Measurements from ENCODE around the gene UBE4B. TPM values are rescaled to one million over a fixed set of nuclear protein-coding genes. Genes with fewer than 3 reads are reported as not detected.

UBE4B gene
- total RNA-seq, 5 donors from 2014 or later (not counting 1 experiment from before 2014, with no cell fraction given): 37.5 to 43.1 (median 41.9) TPM

GRCh38 chr1:10082785-10083479, 50.2 kb downstream of the UBE4B start:
- Mint-ChIP-seq H3K9me3 (no peaks in the 10 kb centered on the region), H3K36me3 (peaks cover 44% of the 10 kb centered on the region), H3K27me3 (no peaks in the 10 kb centered on the region), H3K4me1 (peaks cover 12 to 22% (median 13%) of the 10 kb centered on the region in 3 donors), H3K27ac (no peak overlapping the region), H3K4me3 (no peak overlapping the region)
- H3K9me3 ChIP-seq: no peaks in the 10 kb centered on the region
- H3K36me3 ChIP-seq (ENCODE audit: control insufficient read depth in 2 of 2, extremely low read depth in 1 of 2, insufficient read depth in 1 of 2, low read length in 1 of 2): peaks cover 2 to 3% of the 10 kb centered on the region in 2 donors
- ChIA-PET CTCF (no interaction called here), POLR2A (no interaction called here)
- WGBS (ENCODE audit: insufficient coverage): 100% methylated on average over 1 of the region's 3 CpGs
- ATAC-seq (replicated peaks in 1 of 4): no peak
- no peaks in the 10 kb centered on the region for H3K4me1 ChIP-seq (ENCODE audit: control insufficient read depth in 1 of 2, extremely low read depth in 1 of 2, insufficient read depth in 2 of 2, low read length in 2 of 2)
- H3K4me3 ChIP-seq (ENCODE audit: control insufficient read depth in 1 of 2, extremely low read depth in 1 of 2, low read length in 1 of 2): no peak overlapping the region
- no peaks in the 10 kb centered on the region for H3K27me3 ChIP-seq (replicated peaks in 1 of 2; ENCODE audit: control insufficient read depth in 2 of 2, extremely low read depth in 1 of 2, insufficient read depth in 2 of 2, low read length in 1 of 2)
- DNase-seq: no peak
- no peak overlapping the region for H3K27ac ChIP-seq (ENCODE audit: low read length)

GRCh38 chr1:10084045-10084444, 51.3 kb downstream of the UBE4B start:
- no peak overlapping the region for H3K4me3 ChIP-seq (ENCODE audit: control insufficient read depth in 1 of 2, extremely low read depth in 1 of 2, low read length in 1 of 2)
- ATAC-seq (replicated peaks in 1 of 4): no peak
- H3K36me3 ChIP-seq (ENCODE audit: control insufficient read depth in 2 of 2, extremely low read depth in 1 of 2, insufficient read depth in 1 of 2, low read length in 1 of 2): peaks cover 2 to 3% of the 10 kb centered on the region in 2 donors
- peaks cover 11 to 22% (median 12%) of the 10 kb centered on the region in 3 donors for H3K4me1 Mint-ChIP-seq
- no peak overlapping the region for H3K4me3 Mint-ChIP-seq
- H3K9me3 Mint-ChIP-seq: no peaks in the 10 kb centered on the region
- no peak overlapping the region for H3K27ac Mint-ChIP-seq
- no peaks in the 10 kb centered on the region for H3K27me3 ChIP-seq (replicated peaks in 1 of 2; ENCODE audit: control insufficient read depth in 2 of 2, extremely low read depth in 1 of 2, insufficient read depth in 2 of 2, low read length in 1 of 2)
- no peaks in the 10 kb centered on the region for H3K9me3 ChIP-seq
- H3K27me3 Mint-ChIP-seq: no peaks in the 10 kb centered on the region
- ChIA-PET CTCF (no interaction called here), POLR2A (no interaction called here)
- H3K27ac ChIP-seq (ENCODE audit: low read length): no peak overlapping the region
- DNase-seq: no peak
- peaks cover 42% of the 10 kb centered on the region for H3K36me3 Mint-ChIP-seq
- WGBS (ENCODE audit: insufficient coverage): 83% methylated on average over 1 of the region's 3 CpGs
- H3K4me1 ChIP-seq (ENCODE audit: control insufficient read depth in 1 of 2, extremely low read depth in 1 of 2, insufficient read depth in 2 of 2, low read length in 2 of 2): no peaks in the 10 kb centered on the region

GRCh38 chr1:10085076-10085475, 52.3 kb downstream of the UBE4B start:
- ChIA-PET POLR2A (no interaction called here), CTCF (no interaction called here)
- Histone ChIP-seq H3K27me3 (replicated peaks in 1 of 2; ENCODE audit: control insufficient read depth in 2 of 2, extremely low read depth in 1 of 2, insufficient read depth in 2 of 2, low read length in 1 of 2) (no peaks in the 10 kb centered on the region), H3K36me3 (ENCODE audit: control insufficient read depth in 2 of 2, extremely low read depth in 1 of 2, insufficient read depth in 1 of 2, low read length in 1 of 2) (peaks cover 0 to 3% of the 10 kb centered on the region in 2 donors), H3K4me3 (ENCODE audit: control insufficient read depth in 1 of 2, extremely low read depth in 1 of 2, low read length in 1 of 2) (no peak overlapping the region), H3K27ac (ENCODE audit: low read length) (no peak overlapping the region), H3K4me1 (ENCODE audit: control insufficient read depth in 1 of 2, extremely low read depth in 1 of 2, insufficient read depth in 2 of 2, low read length in 2 of 2) (no peaks in the 10 kb centered on the region), H3K9me3 (no peaks in the 10 kb centered on the region)
- no peaks in the 10 kb centered on the region for H3K9me3 Mint-ChIP-seq
- H3K36me3 Mint-ChIP-seq: peaks cover 38% of the 10 kb centered on the region
- no peak for DNase-seq
- H3K4me3 Mint-ChIP-seq: no peak overlapping the region
- H3K27ac Mint-ChIP-seq: no peak overlapping the region
- no peak for ATAC-seq (replicated peaks in 1 of 4)
- WGBS (ENCODE audit: insufficient coverage): 95% methylated on average over 5 of the region's 5 CpGs
- H3K4me1 Mint-ChIP-seq: peaks cover 11 to 22% (median 12%) of the 10 kb centered on the region in 3 donors
- H3K27me3 Mint-ChIP-seq: no peaks in the 10 kb centered on the region

GRCh38 chr1:10087210-10087609, 54.5 kb downstream of the UBE4B start:
- H3K27me3 ChIP-seq (replicated peaks in 1 of 2; ENCODE audit: control insufficient read depth in 2 of 2, extremely low read depth in 1 of 2, insufficient read depth in 2 of 2, low read length in 1 of 2): no peaks in the 10 kb centered on the region
- no peaks in the 10 kb centered on the region for H3K9me3 Mint-ChIP-seq
- peaks cover 11 to 22% (median 12%) of the 10 kb centered on the region in 3 donors for H3K4me1 Mint-ChIP-seq
- ChIA-PET POLR2A (no interaction called here), CTCF (no interaction called here)
- H3K4me1 ChIP-seq (ENCODE audit: control insufficient read depth in 1 of 2, extremely low read depth in 1 of 2, insufficient read depth in 2 of 2, low read length in 2 of 2): no peaks in the 10 kb centered on the region
- DNase-seq (no peak), ATAC-seq (replicated peaks in 1 of 4) (no peak)
- H3K27me3 Mint-ChIP-seq: no peaks in the 10 kb centered on the region
- peaks cover 4% of the 10 kb centered on the region in 2 donors for H3K36me3 ChIP-seq (ENCODE audit: control insufficient read depth in 2 of 2, extremely low read depth in 1 of 2, insufficient read depth in 1 of 2, low read length in 1 of 2)
- H3K9me3 ChIP-seq: no peaks in the 10 kb centered on the region
- no peak overlapping the region for H3K27ac Mint-ChIP-seq
- no peak overlapping the region for H3K4me3 ChIP-seq (ENCODE audit: control insufficient read depth in 1 of 2, extremely low read depth in 1 of 2, low read length in 1 of 2)
- H3K4me3 Mint-ChIP-seq: no peak overlapping the region
- no peak overlapping the region for H3K27ac ChIP-seq (ENCODE audit: low read length)
- H3K36me3 Mint-ChIP-seq: peaks cover 33% of the 10 kb centered on the region

GRCh38 chr1:10101929-10102328, 69.2 kb downstream of the UBE4B start:
- Histone ChIP-seq H3K27me3 (replicated peaks in 1 of 2; ENCODE audit: control insufficient read depth in 2 of 2, extremely low read depth in 1 of 2, insufficient read depth in 2 of 2, low read length in 1 of 2) (no peaks in the 10 kb centered on the region), H3K9me3 (no peaks in the 10 kb centered on the region), H3K36me3 (ENCODE audit: control insufficient read depth in 2 of 2, extremely low read depth in 1 of 2, insufficient read depth in 1 of 2, low read length in 1 of 2) (peaks cover 0 to 58% of the 10 kb centered on the region in 2 donors), H3K4me3 (ENCODE audit: control insufficient read depth in 1 of 2, extremely low read depth in 1 of 2, low read length in 1 of 2) (no peak overlapping the region), H3K27ac (ENCODE audit: low read length) (no peak overlapping the region), H3K4me1 (ENCODE audit: control insufficient read depth in 1 of 2, extremely low read depth in 1 of 2, insufficient read depth in 2 of 2, low read length in 2 of 2) (no peaks in the 10 kb centered on the region)
- H3K9me3 Mint-ChIP-seq: no peaks in the 10 kb centered on the region
- ChIA-PET CTCF (no interaction called here), POLR2A (no interaction called here)
- H3K36me3 Mint-ChIP-seq: peaks cover 54% of the 10 kb centered on the region
- H3K4me1 Mint-ChIP-seq: no peaks in the 10 kb centered on the region
- H3K4me3 Mint-ChIP-seq: no peak overlapping the region
- DNase-seq (no peak), ATAC-seq (replicated peaks in 1 of 4) (no peak)
- no peaks in the 10 kb centered on the region for H3K27me3 Mint-ChIP-seq
- H3K27ac Mint-ChIP-seq: no peak overlapping the region

GRCh38 chr1:10103193-10103592, 70.4 kb downstream of the UBE4B start:
- H3K9me3 Mint-ChIP-seq: no peaks in the 10 kb centered on the region
- H3K27ac Mint-ChIP-seq: no peak overlapping the region
- H3K4me1 ChIP-seq (ENCODE audit: control insufficient read depth in 1 of 2, extremely low read depth in 1 of 2, insufficient read depth in 2 of 2, low read length in 2 of 2): no peaks in the 10 kb centered on the region
- ATAC-seq (replicated peaks in 1 of 4): no peak
- H3K27ac ChIP-seq (ENCODE audit: low read length): no peak overlapping the region
- 100% methylated on average over 1 of the region's 5 CpGs for WGBS (ENCODE audit: insufficient coverage)
- H3K36me3 ChIP-seq (ENCODE audit: control insufficient read depth in 2 of 2, extremely low read depth in 1 of 2, insufficient read depth in 1 of 2, low read length in 1 of 2): peaks cover 0 to 63% of the 10 kb centered on the region in 2 donors
- no peaks in the 10 kb centered on the region for H3K27me3 Mint-ChIP-seq
- H3K36me3 Mint-ChIP-seq: peaks cover 57% of the 10 kb centered on the region
- H3K4me1 Mint-ChIP-seq: no peaks in the 10 kb centered on the region
- H3K27me3 ChIP-seq (replicated peaks in 1 of 2; ENCODE audit: control insufficient read depth in 2 of 2, extremely low read depth in 1 of 2, insufficient read depth in 2 of 2, low read length in 1 of 2): no peaks in the 10 kb centered on the region
- DNase-seq: no peak
- no peak overlapping the region for H3K4me3 Mint-ChIP-seq
- H3K4me3 ChIP-seq (ENCODE audit: control insufficient read depth in 1 of 2, extremely low read depth in 1 of 2, low read length in 1 of 2): no peak overlapping the region
- H3K9me3 ChIP-seq: no peaks in the 10 kb centered on the region
- ChIA-PET POLR2A (no interaction called here), CTCF (no interaction called here)

GRCh38 chr1:10104834-10105233, 72.1 kb downstream of the UBE4B start:
- no peak overlapping the region for H3K27ac Mint-ChIP-seq
- Histone ChIP-seq H3K4me3 (ENCODE audit: control insufficient read depth in 1 of 2, extremely low read depth in 1 of 2, low read length in 1 of 2) (no peak overlapping the region), H3K27me3 (replicated peaks in 1 of 2; ENCODE audit: control insufficient read depth in 2 of 2, extremely low read depth in 1 of 2, insufficient read depth in 2 of 2, low read length in 1 of 2) (no peaks in the 10 kb centered on the region), H3K27ac (ENCODE audit: low read length) (no peak overlapping the region), H3K9me3 (no peaks in the 10 kb centered on the region), H3K36me3 (ENCODE audit: control insufficient read depth in 2 of 2, extremely low read depth in 1 of 2, insufficient read depth in 1 of 2, low read length in 1 of 2) (peaks cover 0 to 66% of the 10 kb centered on the region in 2 donors), H3K4me1 (ENCODE audit: control insufficient read depth in 1 of 2, extremely low read depth in 1 of 2, insufficient read depth in 2 of 2, low read length in 2 of 2) (no peaks in the 10 kb centered on the region)
- H3K9me3 Mint-ChIP-seq: no peaks in the 10 kb centered on the region
- no peaks in the 10 kb centered on the region for H3K27me3 Mint-ChIP-seq
- ChIA-PET POLR2A (interaction anchor here (0.6 to 0.7 kb wide), 3 partner anchors 168 to 1550 kb away, joined by 4 to 5 read pairs (median 5); partner anchors contain the start of genes FBXO2 (in 1 of the 2) and FBXO44 (in 1 of the 2)), CTCF (no interaction called here)
- peaks cover 58% of the 10 kb centered on the region for H3K36me3 Mint-ChIP-seq
- ATAC-seq (replicated peaks in 1 of 4) (no peak), DNase-seq (no peak)
- no peak overlapping the region for H3K4me3 Mint-ChIP-seq
- H3K4me1 Mint-ChIP-seq: no peaks in the 10 kb centered on the region
- WGBS (ENCODE audit: insufficient coverage): no CpG with 5 or more reads among the region's 1 CpG
